WTC11 (cell line): ENCODE results near the gene IGFBP5. TPM values are rescaled to one million over a fixed set of nuclear protein-coding genes. Genes with fewer than 3 reads are reported as not detected.

Source experiments
- ATAC-seq: fragments of 200-7000 bp; cut with Tn5 transposase; 2 replicates; pipeline ENCODE4 v1.10.0; 2021; ENCODE audit warnings: mild to moderate bottlenecking, moderate library complexity
- CTCF ChIA-PET: fragments of 300-600 bp; sonication (Branson Sonifier 250); formaldehyde crosslinking; loops from one replicate; lab custom pipeline; 2021; ENCODE audit warnings: antibody characterized with exemption; lab: Charles Lee
- POLR2A ChIA-PET: fragments of 350-600 bp; sonication (Branson Sonifier 250); formaldehyde crosslinking; loops from one replicate; lab custom pipeline; 2021; ENCODE audit warnings: antibody characterized with exemption; lab: Charles Lee
- DNase-seq: peaks from one replicate; pipeline ENCODE4 v3.0.0; 2021; ENCODE audit warnings: low spot score
- H3K27ac Mint-ChIP-seq: 2 replicates; pipeline ENCODE4 v1.8.0; 2021; ENCODE audit warnings: mixed read lengths
- H3K27me3 Mint-ChIP-seq: 2 replicates; pipeline ENCODE4 v1.8.0; 2021; ENCODE audit warnings: low read depth, mild to moderate bottlenecking, moderate library complexity, mixed read lengths
- H3K36me3 Mint-ChIP-seq: 2 replicates; pipeline ENCODE4 v1.8.0; 2021; ENCODE audit warnings: mixed read lengths
- H3K4me1 Mint-ChIP-seq: 2 replicates; pipeline ENCODE4 v1.8.0; 2022; ENCODE audit warnings: mixed read lengths
- H3K4me3 Mint-ChIP-seq: 2 replicates; pipeline ENCODE4 v1.8.0; 2021; ENCODE audit warnings: mild to moderate bottlenecking, moderate library complexity, mixed read lengths
- H3K9me3 Mint-ChIP-seq: 2 replicates; pipeline ENCODE4 v1.8.0; 2021; ENCODE audit warnings: mixed read lengths
- ATF1 ChIP-seq: sonication (generic); formaldehyde crosslinking; IDR thresholded peaks from 2 replicates; pipeline ENCODE4 v1.8.1; 2023; ENCODE audit warnings: mild to moderate bottlenecking, moderate library complexity, missing genetic modification reagents
- CREB1 ChIP-seq: sonication (generic); formaldehyde crosslinking; IDR thresholded peaks from 2 replicates; pipeline ENCODE4 v1.8.0; 2023; ENCODE audit warnings: mild to moderate bottlenecking, missing genetic modification reagents
- ETV6 ChIP-seq: sonication (generic); formaldehyde crosslinking; IDR thresholded peaks from 2 replicates; pipeline ENCODE4 v1.8.1; 2022; ENCODE audit warnings: mild to moderate bottlenecking, missing genetic modification reagents
- FOXK1 ChIP-seq: sonication (generic); formaldehyde crosslinking; IDR thresholded peaks from 2 replicates; pipeline ENCODE4 v1.8.0; 2022; ENCODE audit warnings: mild to moderate bottlenecking, moderate library complexity, missing genetic modification reagents
- GRHL2 ChIP-seq: fragments of 250-450 bp; sonication (Bioruptor Pico); IDR thresholded peaks from 2 replicates; pipeline ENCODE4 v1.8.0; 2022; ENCODE audit warnings: mild to moderate bottlenecking, moderate library complexity; ENCODE audit not compliant: insufficient replicate concordance, severe bottlenecking
- GTF2I ChIP-seq: fragments of 250-450 bp; sonication (Bioruptor Pico); conservative IDR thresholded peaks from 2 replicates; pipeline ENCODE4 v1.4.0; 2021; ENCODE audit warnings: mild to moderate bottlenecking
- KAT7 ChIP-seq: sonication (generic); formaldehyde crosslinking; IDR thresholded peaks from 2 replicates; pipeline ENCODE4 v1.8.1; 2023; ENCODE audit warnings: missing genetic modification reagents, mild to moderate bottlenecking, borderline replicate concordance
- MXD4 ChIP-seq: fragments of 250-450 bp; sonication (Bioruptor Pico); IDR thresholded peaks from 2 replicates; pipeline ENCODE4 v1.8.0; 2021; ENCODE audit warnings: mild to moderate bottlenecking, moderate library complexity, borderline replicate concordance
- OVOL2 ChIP-seq: fragments of 250-450 bp; sonication (Bioruptor Pico); IDR thresholded peaks from 2 replicates; pipeline ENCODE4 v1.9.0; 2021; ENCODE audit warnings: mild to moderate bottlenecking, borderline replicate concordance
- RELA ChIP-seq: sonication (generic); formaldehyde crosslinking; IDR thresholded peaks from 2 replicates; pipeline ENCODE4 v1.8.1; 2022; ENCODE audit warnings: missing genetic modification reagents, mild to moderate bottlenecking, borderline replicate concordance
- RORB ChIP-seq: fragments of 250-450 bp; sonication (Bioruptor Pico); IDR thresholded peaks from 2 replicates; pipeline ENCODE4 v1.9.0; 2021; ENCODE audit warnings: mild to moderate bottlenecking
- TEAD1 ChIP-seq: sonication (generic); formaldehyde crosslinking; IDR thresholded peaks from 2 replicates; pipeline ENCODE4 v1.8.0; 2022; ENCODE audit warnings: mild to moderate bottlenecking, missing genetic modification reagents
- ZBTB43 ChIP-seq: sonication (generic); formaldehyde crosslinking; IDR thresholded peaks from 2 replicates; pipeline ENCODE4 v1.8.1; 2023; ENCODE audit warnings: mild to moderate bottlenecking, missing genetic modification reagents
- ZNF232 ChIP-seq: sonication (generic); formaldehyde crosslinking; IDR thresholded peaks from 2 replicates; pipeline ENCODE4 v1.8.0; 2022; ENCODE audit warnings: mild to moderate bottlenecking, missing genetic modification reagents
- ZNF423 ChIP-seq: fragments of 250-450 bp; sonication (Bioruptor Pico); IDR thresholded peaks from 2 replicates; pipeline ENCODE4 v2.1.2; 2022; ENCODE audit warnings: mild to moderate bottlenecking, moderate library complexity
- total RNA-seq: library from RNA; stranded (reverse); gene quantifications from 3 replicates; pipeline ENCODE4 v1.2.3, GENCODE V29; 2021
- TF ChIP-seq, protein P1 (sequence below): fragments of 250-450 bp; sonication (Bioruptor Pico); IDR thresholded peaks from 2 replicates; pipeline ENCODE4 v1.9.0; 2021; ENCODE audit warnings: mild to moderate bottlenecking, borderline replicate concordance
- TF ChIP-seq, protein P2 (sequence below): fragments of 250-450 bp; sonication (Bioruptor Pico); conservative IDR thresholded peaks from 2 replicates; pipeline ENCODE4 v1.9.0; 2021; ENCODE audit warnings: mild to moderate bottlenecking
- TF ChIP-seq, protein P3 (sequence below): fragments of 200-600 bp; IDR thresholded peaks from 2 replicates; pipeline ENCODE4 v1.8.0; 2022; ENCODE audit warnings: antibody characterized with exemption
- TF ChIP-seq, protein P4 (sequence below): sonication (generic); formaldehyde crosslinking; IDR thresholded peaks from 2 replicates; pipeline ENCODE4 v1.8.0; 2023; ENCODE audit warnings: missing genetic modification reagents
- TF ChIP-seq, protein P5 (sequence below): fragments of 250-450 bp; sonication (Bioruptor Pico); IDR thresholded peaks from 2 replicates; pipeline ENCODE4 v2.1.2; 2022; ENCODE audit warnings: mild to moderate bottlenecking, moderate library complexity

Gene IGFBP5
- total RNA-seq, 1 experiment from 2014 or later: 5.3 TPM

- TF ChIP-seq, protein P1, sequence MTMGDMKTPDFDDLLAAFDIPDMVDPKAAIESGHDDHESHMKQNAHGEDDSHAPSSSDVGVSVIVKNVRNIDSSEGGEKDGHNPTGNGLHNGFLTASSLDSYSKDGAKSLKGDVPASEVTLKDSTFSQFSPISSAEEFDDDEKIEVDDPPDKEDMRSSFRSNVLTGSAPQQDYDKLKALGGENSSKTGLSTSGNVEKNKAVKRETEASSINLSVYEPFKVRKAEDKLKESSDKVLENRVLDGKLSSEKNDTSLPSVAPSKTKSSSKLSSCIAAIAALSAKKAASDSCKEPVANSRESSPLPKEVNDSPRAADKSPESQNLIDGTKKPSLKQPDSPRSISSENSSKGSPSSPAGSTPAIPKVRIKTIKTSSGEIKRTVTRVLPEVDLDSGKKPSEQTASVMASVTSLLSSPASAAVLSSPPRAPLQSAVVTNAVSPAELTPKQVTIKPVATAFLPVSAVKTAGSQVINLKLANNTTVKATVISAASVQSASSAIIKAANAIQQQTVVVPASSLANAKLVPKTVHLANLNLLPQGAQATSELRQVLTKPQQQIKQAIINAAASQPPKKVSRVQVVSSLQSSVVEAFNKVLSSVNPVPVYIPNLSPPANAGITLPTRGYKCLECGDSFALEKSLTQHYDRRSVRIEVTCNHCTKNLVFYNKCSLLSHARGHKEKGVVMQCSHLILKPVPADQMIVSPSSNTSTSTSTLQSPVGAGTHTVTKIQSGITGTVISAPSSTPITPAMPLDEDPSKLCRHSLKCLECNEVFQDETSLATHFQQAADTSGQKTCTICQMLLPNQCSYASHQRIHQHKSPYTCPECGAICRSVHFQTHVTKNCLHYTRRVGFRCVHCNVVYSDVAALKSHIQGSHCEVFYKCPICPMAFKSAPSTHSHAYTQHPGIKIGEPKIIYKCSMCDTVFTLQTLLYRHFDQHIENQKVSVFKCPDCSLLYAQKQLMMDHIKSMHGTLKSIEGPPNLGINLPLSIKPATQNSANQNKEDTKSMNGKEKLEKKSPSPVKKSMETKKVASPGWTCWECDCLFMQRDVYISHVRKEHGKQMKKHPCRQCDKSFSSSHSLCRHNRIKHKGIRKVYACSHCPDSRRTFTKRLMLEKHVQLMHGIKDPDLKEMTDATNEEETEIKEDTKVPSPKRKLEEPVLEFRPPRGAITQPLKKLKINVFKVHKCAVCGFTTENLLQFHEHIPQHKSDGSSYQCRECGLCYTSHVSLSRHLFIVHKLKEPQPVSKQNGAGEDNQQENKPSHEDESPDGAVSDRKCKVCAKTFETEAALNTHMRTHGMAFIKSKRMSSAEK (CRISPR knock-in tag): no peak
- TF ChIP-seq, all 79 proteins: peak for 0
Observed at GRCh38 chr2:216721141-216721540, 25.8 kb upstream of the IGFBP5 start (continued).

GRCh38 chr2:216720722-216721121 lies 25.4 kb upstream of the IGFBP5 start:
- TF ChIP-seq OVOL2 (no peak), RORB (CRISPR knock-in tag) (no peak), ZNF423 (CRISPR knock-in tag) (no peak), ZNF232 (no peak), TEAD1 (CRISPR knock-in tag) (no peak), FOXK1 (no peak), ZBTB43 (CRISPR knock-in tag) (no peak), KAT7 (CRISPR knock-in tag) (no peak), GTF2I (no peak), ETV6 (CRISPR knock-in tag) (no peak), GRHL2 (CRISPR knock-in tag) (no peak), RELA (CRISPR knock-in tag) (no peak), MXD4 (no peak), CREB1 (no peak), ATF1 (CRISPR knock-in tag) (no peak)
- TF ChIP-seq, protein P2, sequence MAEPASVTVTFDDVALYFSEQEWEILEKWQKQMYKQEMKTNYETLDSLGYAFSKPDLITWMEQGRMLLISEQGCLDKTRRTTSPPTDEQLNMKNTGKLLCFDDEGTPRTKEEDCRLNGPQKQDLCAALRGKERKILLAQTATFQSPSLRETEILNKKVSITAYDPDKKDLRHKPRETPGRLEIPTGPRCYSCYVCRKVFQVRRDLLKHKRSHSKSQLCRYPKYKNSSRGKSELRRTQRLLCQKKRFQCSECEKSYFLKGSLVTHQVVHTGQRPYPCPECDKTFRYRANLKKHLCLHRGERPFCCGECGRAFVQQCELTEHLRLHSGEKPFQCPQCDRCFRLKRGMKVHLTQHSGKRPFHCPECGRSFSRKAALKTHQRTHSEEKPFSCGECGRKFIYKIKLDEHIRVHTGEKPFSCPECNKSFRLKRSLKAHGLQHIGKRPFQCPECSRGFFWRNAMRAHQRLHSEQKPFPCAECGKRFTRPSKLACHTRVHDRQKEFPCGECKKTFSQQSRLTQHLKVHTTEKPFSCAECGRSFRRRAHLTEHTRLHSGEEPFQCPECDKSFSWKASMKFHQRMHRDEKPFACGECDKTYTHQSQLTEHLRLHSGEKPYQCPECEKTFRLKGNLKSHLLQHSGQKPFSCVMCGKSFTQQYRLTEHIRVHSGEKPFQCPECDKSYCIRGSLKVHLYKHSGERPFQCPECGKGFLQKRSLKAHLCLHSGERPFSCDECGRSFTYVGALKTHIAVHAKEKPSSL (CRISPR knock-in tag): no peak
- TF ChIP-seq, protein P3, sequence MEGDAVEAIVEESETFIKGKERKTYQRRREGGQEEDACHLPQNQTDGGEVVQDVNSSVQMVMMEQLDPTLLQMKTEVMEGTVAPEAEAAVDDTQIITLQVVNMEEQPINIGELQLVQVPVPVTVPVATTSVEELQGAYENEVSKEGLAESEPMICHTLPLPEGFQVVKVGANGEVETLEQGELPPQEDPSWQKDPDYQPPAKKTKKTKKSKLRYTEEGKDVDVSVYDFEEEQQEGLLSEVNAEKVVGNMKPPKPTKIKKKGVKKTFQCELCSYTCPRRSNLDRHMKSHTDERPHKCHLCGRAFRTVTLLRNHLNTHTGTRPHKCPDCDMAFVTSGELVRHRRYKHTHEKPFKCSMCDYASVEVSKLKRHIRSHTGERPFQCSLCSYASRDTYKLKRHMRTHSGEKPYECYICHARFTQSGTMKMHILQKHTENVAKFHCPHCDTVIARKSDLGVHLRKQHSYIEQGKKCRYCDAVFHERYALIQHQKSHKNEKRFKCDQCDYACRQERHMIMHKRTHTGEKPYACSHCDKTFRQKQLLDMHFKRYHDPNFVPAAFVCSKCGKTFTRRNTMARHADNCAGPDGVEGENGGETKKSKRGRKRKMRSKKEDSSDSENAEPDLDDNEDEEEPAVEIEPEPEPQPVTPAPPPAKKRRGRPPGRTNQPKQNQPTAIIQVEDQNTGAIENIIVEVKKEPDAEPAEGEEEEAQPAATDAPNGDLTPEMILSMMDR: no peak
- TF ChIP-seq, protein P4, sequence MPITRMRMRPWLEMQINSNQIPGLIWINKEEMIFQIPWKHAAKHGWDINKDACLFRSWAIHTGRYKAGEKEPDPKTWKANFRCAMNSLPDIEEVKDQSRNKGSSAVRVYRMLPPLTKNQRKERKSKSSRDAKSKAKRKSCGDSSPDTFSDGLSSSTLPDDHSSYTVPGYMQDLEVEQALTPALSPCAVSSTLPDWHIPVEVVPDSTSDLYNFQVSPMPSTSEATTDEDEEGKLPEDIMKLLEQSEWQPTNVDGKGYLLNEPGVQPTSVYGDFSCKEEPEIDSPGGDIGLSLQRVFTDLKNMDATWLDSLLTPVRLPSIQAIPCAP: no peak
- TF ChIP-seq, protein P5, sequence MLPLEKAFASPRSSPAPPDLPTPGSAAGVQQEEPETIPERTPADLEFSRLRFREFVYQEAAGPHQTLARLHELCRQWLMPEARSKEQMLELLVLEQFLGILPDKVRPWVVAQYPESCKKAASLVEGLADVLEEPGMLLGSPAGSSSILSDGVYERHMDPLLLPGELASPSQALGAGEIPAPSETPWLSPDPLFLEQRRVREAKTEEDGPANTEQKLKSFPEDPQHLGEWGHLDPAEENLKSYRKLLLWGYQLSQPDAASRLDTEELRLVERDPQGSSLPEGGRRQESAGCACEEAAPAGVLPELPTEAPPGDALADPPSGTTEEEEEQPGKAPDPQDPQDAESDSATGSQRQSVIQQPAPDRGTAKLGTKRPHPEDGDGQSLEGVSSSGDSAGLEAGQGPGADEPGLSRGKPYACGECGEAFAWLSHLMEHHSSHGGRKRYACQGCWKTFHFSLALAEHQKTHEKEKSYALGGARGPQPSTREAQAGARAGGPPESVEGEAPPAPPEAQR (CRISPR knock-in tag): no peak
- peaks cover 7% of the 10 kb centered on the region for H3K4me1 Mint-ChIP-seq
- H3K9me3 Mint-ChIP-seq: no peaks in the 10 kb centered on the region
- ATAC-seq: no peak
- H3K27me3 Mint-ChIP-seq: no peaks in the 10 kb centered on the region; the same call in 1 of the 2 replicates
- no peak overlapping the region for H3K4me3 Mint-ChIP-seq
- H3K36me3 Mint-ChIP-seq: no peaks in the 10 kb centered on the region
- no peak overlapping the region for H3K27ac Mint-ChIP-seq
- POLR2A ChIA-PET: no interaction called here
- CTCF ChIA-PET: no interaction called here
- DNase-seq: no peak
